Stimulated activated CD4-positive, alpha-beta T cell treated with anti-CD3 and anti-CD28 coated beads, Interleukin-4, amount 100 ng/mL, for 24 hours (primary cell): ENCODE measurements around the gene CSRP1.
A peak's percentile ranks its signal among the peaks of the same experiment; 100 is the strongest.
"Not testable (repeated sequence)": the region's sequence is repeated elsewhere in the genome, so short reads cannot be mapped to it uniquely, and the experiment has no call there.

Source experiments
- DNase-seq: peaks from one replicate; pipeline ENCODE4 v3.0.0-alpha.2; 2020

CSRP1 gene

DNA sequence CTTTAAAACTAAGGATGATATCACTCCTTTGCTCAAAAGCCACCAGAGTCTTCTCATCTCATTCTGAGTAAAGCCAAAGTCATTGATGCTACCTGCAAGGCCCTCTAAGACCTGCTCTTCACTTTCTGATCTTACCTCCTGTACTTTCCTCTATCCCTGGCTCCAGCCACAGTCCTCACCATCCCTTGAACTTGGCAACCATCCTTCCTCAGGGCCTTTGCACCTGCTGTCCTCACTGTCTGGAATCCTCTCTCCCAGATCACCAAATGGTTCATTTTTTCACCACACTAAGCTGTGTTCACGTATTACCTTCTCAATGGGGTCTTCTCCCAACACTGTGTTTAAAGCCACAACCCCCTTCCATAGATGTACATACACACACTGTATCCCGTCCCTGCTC lies 33.6 kb downstream of the CSRP1 start:
- no peak for DNase-seq

- not testable (repeated sequence) for DNase-seq
Observed at GRCh38 chr1:201472321-201472720, 34.6 kb downstream of the CSRP1 start.

- DNase-seq = no peak
Observed at GRCh38 chr1:201471772-201472171, 35.2 kb downstream of the CSRP1 start.

DNA sequence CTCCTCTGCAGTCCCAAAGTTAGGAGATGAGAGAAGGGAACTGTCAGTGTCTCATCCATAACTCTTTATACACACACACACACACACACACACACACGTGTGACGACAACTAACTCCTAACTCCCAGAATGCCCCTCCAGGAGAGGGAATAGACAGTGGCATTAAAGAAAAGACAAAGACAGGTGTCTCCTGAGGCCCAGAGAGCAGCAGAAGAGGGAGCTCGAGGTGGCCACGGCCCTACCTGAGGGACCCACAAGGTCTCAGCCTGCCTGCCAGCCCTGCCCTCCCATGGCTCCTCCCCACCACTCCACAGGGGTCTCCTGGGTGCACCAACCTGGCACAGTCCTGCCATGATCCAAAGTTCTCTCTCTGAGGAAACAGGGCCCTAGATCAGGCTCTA lies 36.3 kb downstream of the CSRP1 start:
- DNase-seq = no peak

- no peak for DNase-seq
Observed at GRCh38 chr1:201469645-201470074, 37.3 kb downstream of the CSRP1 start.

DNA sequence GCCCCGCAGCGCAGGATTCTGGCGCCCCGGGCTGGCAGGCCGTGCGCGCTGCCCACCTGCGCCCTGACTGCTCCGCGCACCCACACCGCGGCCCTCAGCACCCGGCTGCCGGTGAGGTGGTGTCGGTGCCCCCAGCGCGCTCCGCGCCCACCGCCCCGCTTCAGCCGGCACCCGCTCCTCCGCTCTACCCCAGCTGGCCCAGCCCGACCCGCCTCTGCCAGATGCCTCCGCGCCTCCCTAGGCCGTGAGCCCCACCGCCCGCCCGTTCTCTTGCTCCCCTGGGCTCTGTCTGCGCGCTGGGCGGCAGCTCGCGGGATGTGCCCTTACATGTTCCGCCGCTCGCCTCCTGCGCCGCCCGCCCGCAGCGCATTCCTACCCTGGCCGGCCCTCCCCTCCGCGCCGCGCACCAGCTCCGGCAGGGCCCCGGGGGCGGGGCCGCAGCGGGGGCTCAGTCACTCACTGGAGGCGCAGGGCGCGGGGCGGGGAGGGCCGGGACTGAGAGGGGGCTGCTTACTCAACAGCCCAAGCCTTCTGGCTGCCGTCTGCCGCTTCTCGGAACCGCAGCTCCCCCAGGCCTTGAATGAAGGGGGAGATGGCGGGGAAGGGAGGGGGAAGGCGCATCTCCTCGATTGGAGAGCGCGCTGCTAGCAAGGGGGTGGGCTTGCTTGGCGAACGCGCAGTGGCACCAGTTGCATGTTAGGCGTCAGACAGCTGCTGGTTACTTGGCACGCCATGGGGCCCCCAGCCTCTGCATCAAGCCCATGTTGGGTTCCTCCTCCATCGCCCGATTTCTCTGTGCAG lies 37.9 kb downstream of the CSRP1 start, which contains the start of gene PHLDA3:
TSS of gene PHLDA3 (minus strand) at position 345 of the 801 bp plus-strand sequence. CDS start 402 bp downstream, outside the sequence.
- DNase-seq = peak; percentile 41

- DNase-seq = no peak
Observed at GRCh38 chr1:201468501-201468843, 38.5 kb downstream of the CSRP1 start.

- DNase-seq = no peak
Observed at GRCh38 chr1:201466492-201466891, 40.4 kb downstream of the CSRP1 start.

GRCh38 chr1:201465698-201466290 lies 41.1 kb downstream of the CSRP1 start:
- no peak for DNase-seq

- no peak for DNase-seq
Observed at GRCh38 chr1:201463071-201463552, 43.8 kb downstream of the CSRP1 start.

- DNase-seq = no peak
Observed at GRCh38 chr1:201461645-201462441, 45.1 kb downstream of the CSRP1 start.

DNA sequence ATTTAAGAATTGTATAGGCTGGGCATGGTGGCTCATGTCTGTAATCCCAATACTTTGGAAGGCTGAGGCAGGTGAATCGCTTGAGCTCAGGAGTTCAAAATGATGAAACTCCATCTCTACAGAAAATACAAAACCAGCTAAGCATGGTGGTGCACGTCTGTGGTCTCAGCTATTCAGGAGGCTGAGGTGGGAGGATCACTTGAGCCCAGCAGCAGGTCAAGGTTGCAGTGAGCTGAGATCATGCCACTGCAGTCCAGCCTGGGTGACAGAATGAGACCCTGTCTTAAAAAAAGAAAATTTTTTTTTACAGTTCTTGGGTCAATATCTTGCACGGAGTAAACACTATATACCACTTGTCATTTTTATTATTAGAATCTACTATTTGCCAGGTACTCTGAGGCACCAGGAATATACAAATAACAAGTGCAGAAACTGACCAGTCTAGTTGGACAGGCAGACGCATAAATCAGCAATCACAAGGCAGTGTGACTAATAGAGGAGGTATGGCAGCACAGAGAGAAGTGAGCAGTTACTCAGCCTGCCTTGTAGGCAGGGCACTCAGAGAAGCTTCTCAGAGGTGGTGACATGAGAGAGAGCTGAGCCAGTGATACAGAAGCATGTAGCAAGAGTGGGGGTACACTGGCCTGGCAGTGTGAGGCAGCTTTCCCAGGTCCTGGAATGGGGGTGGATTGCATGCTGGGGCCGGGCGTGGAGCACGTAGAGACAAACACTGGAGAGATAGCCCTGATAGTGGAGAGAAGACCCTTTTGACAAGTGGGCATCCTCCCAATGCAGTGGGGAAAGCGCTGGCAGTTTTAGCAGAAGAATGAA lies 45.9 kb downstream of the CSRP1 start:
- no peak for DNase-seq

GRCh38 chr1:201459775-201460174 lies 47.1 kb downstream of the CSRP1 start:
- DNase-seq = no peak

DNA sequence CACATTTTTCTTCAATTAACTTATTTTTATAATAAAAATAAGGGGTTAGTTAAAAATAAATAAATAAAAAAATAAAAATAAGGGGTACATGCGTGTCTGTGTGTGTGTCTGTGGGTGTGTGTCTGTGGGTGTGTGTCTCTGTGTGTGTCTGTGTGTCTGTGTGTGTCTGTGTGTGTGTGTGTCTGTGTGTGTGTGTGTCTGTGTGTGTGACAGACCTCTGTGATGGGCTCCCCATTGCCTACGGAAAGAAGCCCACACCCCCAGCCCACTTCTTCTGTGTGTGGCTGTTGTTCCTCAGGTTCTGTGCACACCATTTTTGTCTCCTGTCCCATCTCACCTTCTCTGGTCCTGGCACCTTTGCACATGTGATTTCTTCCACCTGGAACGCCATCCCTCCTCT lies 47.9 kb downstream of the CSRP1 start:
- no peak for DNase-seq

DNA sequence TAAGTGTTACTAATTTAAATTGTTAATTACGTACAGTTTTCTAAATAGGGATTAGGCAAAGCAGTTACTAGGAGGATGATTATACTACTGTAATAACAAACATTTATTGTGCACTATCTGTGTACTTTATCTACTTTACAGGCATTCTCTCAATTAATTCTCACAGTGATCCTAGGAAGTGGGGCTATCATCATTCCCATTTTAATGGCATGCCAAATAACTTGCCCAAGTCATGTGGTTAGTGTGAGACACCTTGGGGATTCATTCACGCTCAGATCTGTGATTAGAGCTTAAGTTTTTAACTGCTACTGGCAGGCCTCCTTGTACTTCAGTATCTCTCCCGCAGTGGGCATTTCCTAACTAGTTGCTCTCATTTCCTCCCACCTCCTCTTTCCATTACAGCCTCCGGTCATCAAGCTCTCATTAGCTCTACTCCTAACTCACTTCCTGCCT lies 49.4 kb downstream of the CSRP1 start:
- DNase-seq = no peak

DNA sequence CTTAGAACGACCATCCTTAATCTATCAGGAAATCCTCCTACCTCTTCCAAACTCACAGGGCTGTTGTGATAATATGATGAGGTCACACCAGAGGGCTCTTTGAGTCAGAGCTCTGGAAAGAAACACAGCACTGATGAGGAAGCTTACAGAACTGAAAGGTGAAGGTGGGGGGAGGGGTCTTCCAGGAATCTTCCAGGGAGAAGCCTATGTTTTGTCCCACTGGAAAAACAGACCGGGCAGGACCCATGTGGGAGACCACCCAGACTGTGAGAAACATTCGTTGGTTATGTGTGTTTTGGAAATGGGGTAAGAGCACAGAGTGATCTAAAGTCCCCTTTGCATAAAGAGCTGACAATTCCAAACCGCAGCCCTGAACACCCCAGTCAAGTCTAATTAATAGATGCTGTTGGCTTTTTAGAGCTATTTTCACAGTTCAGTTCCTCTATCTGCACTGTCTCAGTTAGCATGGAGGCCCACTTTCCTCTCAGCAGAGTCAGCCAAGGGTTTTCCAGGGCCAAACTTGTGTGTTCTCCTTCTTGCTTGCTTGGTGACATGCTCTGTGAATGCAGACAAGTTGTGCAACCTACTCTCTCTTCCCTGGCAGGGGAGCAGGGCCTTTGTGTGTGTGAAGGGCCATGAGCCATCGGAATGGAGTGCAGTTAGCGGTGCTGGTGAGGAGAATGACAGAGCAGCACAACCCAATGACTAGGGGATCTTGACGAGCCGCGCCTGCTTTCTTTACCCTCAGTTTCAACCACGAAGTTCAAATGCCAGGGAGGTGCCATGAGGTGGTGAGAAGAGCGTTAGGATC lies 50.2 kb downstream of the CSRP1 start:
- DNase-seq = no peak

- DNase-seq = no peak
Observed at GRCh38 chr1:201455098-201455497, 51.8 kb downstream of the CSRP1 start.

- DNase-seq = no peak
Observed at GRCh38 chr1:201454608-201455007, 52.3 kb downstream of the CSRP1 start.

DNA sequence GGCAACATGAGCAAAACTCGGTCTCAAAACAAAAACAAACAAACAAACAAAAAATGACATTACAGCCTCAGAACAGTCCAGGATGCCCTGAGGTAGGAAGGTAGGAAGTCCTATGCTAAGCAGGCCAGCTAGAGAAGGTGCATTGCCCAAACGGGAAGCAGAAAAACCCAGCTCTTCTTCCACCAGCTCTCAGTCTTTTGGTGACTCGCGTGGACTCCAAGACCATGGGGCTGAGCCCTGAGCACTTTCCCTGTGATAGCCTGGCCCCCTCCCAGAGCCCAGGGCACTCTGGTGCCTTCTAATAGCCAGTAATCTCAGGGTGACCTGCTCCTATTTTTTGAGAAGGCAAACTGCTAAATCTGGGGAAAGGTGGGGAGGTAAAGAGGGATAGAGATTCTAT lies 54.1 kb downstream of the CSRP1 start:
- no peak for DNase-seq

DNA sequence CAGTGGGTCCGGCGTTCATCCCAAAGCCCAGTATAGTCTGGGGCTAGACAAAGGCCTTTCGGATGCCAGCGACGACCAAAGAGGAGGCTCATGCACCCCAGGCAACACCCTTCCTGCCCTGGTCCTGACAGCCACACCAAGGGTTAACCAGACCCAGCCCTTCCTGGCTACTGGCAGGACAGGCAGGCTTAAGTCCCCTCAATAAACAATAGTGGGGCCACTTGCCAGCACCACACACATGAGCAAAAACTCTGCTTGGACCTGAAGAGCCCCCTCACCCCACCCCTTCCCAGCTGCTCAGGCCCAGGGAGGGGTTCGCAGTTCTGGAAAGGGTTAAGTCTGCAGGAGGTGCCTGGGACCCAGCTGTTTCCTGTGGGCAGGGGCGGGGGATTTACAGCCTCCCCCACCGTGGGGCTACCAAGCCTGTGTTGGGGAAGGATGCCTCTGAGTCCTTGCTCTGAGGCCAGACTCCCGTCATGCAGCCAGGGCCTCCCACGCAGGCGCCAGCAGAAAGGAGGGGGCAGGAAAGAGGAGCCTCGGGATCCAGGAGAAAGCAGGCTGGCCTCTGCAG lies 56.1 kb downstream of the CSRP1 start:
- no peak for DNase-seq

GRCh38 chr1:201448990-201449389 lies 57.9 kb downstream of the CSRP1 start:
- DNase-seq = no peak
